Lower lobe of right lung (tissue), 2 donors: ENCODE measurements around the gene ACAP2. TPM values are rescaled to one million over a fixed set of nuclear protein-coding genes. Genes with fewer than 3 reads are reported as not detected.

Experiments used
- ATAC-seq, 2 donors: fragments of 200-7000 bp; cut with Tn5 transposase; one replicate each; pipeline ENCODE4 v1.9.1; 2020 to 2022; ENCODE audit warnings: mild to moderate bottlenecking in 2 of 2, moderate library complexity in 2 of 2
- DNase-seq: peaks from one replicate; pipeline ENCODE4 v3.0.0-alpha.2; 2020
- H3K27ac ChIP-seq: fragments of 200-600 bp; one replicate; pipeline ENCODE4 v1.8.0; 2022
- H3K27me3 ChIP-seq: fragments of 200-600 bp; one replicate; pipeline ENCODE4 v1.8.0; 2022; ENCODE audit warnings: low read depth
- H3K36me3 ChIP-seq: fragments of 200-600 bp; one replicate; pipeline ENCODE4 v1.8.0; 2022; ENCODE audit warnings: mild to moderate bottlenecking
- H3K4me1 ChIP-seq: fragments of 200-600 bp; one replicate; pipeline ENCODE4 v1.8.0; 2022
- H3K4me3 ChIP-seq: fragments of 200-600 bp; one replicate; pipeline ENCODE4 v1.8.0; 2022; ENCODE audit warnings: mild to moderate bottlenecking
- H3K9me3 ChIP-seq: fragments of 200-600 bp; one replicate; pipeline ENCODE4 v1.8.0; 2022
- intact Hi-C: fragments of 100-400 bp; cut with DNase I; formaldehyde crosslinking; loops from one replicate; pipeline ENCODE4 v1.11.0; 2022
- total RNA-seq: library from RNA; stranded (reverse); fragmentation: NEBNext Ultra II Directional; extraction: Animal tissue kit (Norgen Biotek cat#: 25700); gene quantifications from one replicate; pipeline ENCODE4 v1.2.1, GENCODE V29; 2021
- TF ChIP-seq, protein P1 (sequence below): fragments of 200-600 bp; IDR thresholded peaks from one replicate; pipeline ENCODE4 v1.8.0; 2022; ENCODE audit warnings: antibody characterized with exemption, mild to moderate bottlenecking
- donor health status: DM: no; HTN: yes; CAD: no; lungs with severe emphysema.

ACAP2 gene
- total RNA-seq, 1 donor from 2014 or later = 68.9 TPM

DNA sequence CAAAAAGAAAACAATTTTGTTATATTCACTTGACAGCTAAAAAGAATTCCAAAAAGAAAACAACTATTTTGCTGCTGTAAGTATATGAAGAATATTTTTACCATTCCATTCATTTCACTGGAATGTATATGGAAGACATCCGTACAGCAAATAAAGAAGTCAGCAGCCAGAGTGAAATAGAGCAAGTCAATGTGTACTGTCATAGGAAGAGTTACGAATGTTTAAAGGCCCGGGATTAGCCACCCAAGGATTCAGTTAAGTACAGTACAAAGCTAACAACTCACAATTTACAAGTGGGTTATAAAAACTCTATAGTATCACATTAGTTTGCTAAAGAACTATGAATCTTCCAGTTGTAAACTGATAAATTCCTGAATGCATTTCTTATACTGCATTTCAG is 157.4 kb downstream of the ACAP2 start:
- Histone ChIP-seq H3K4me1 (no peaks in the 10 kb centered on the region), H3K36me3 (peaks cover 86% of the 10 kb centered on the region), H3K9me3 (no peaks in the 10 kb centered on the region), H3K27me3 (no peaks in the 10 kb centered on the region), H3K4me3 (no peak overlapping the region), H3K27ac (no peak overlapping the region)
- intact Hi-C loops = no loop called here
- DNase-seq (no peak), ATAC-seq (no peak)
- TF ChIP-seq, protein P1, sequence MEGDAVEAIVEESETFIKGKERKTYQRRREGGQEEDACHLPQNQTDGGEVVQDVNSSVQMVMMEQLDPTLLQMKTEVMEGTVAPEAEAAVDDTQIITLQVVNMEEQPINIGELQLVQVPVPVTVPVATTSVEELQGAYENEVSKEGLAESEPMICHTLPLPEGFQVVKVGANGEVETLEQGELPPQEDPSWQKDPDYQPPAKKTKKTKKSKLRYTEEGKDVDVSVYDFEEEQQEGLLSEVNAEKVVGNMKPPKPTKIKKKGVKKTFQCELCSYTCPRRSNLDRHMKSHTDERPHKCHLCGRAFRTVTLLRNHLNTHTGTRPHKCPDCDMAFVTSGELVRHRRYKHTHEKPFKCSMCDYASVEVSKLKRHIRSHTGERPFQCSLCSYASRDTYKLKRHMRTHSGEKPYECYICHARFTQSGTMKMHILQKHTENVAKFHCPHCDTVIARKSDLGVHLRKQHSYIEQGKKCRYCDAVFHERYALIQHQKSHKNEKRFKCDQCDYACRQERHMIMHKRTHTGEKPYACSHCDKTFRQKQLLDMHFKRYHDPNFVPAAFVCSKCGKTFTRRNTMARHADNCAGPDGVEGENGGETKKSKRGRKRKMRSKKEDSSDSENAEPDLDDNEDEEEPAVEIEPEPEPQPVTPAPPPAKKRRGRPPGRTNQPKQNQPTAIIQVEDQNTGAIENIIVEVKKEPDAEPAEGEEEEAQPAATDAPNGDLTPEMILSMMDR = no peak

DNA sequence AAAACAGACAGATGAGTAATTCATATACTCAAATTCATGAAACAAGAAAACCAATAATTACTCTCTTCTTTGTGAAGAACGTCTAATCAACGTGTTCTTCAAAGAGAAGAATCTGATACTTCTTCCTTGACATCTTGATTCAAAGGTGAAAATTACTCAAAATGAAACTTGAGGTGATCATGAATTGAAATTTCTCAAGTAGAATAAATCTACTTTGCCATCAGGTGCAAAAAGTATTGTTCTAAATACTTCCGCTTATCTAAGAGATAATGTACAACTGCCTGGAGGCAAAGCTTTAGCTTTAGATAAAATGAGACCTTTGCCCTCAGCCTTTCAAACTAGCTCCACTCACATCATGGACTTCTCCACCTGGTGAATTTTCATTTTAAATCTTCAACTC is 158.0 kb downstream of the ACAP2 start:
- intact Hi-C loops = no loop called here
- H3K27me3 ChIP-seq = no peaks in the 10 kb centered on the region
- DNase-seq (no peak), ATAC-seq (no peak)
- H3K4me1 ChIP-seq = no peaks in the 10 kb centered on the region
- H3K36me3 ChIP-seq = peaks cover 80% of the 10 kb centered on the region
- no peak overlapping the region for H3K27ac ChIP-seq
- H3K4me3 ChIP-seq = no peak overlapping the region
- TF ChIP-seq, protein P1 = no peak
- no peaks in the 10 kb centered on the region for H3K9me3 ChIP-seq

DNA sequence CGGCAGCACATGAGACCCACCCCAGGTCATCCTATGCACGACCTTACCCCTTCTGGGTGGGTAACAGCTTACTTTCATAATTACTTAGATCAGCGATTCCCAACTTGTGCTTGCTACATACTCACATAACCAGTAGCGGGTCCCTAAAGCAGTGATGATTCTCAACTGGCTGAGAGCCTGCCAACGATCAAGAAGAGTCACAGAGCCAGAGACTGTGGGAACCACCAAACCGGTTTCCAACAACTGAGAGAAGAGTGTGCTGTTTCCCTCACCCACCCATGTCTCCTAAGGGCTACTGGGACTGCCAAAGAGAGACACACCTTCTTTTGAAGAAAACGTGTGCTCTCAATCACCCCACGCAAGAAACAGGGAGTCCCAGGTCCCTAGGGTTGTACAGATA is 159.9 kb downstream of the ACAP2 start:
- Histone ChIP-seq H3K36me3 (peaks cover 66% of the 10 kb centered on the region), H3K27ac (no peak overlapping the region), H3K4me3 (no peak overlapping the region), H3K9me3 (no peaks in the 10 kb centered on the region), H3K27me3 (no peaks in the 10 kb centered on the region), H3K4me1 (no peaks in the 10 kb centered on the region)
- intact Hi-C loops = no loop called here
- ATAC-seq (no peak), DNase-seq (no peak)
- TF ChIP-seq, protein P1 = no peak

DNA sequence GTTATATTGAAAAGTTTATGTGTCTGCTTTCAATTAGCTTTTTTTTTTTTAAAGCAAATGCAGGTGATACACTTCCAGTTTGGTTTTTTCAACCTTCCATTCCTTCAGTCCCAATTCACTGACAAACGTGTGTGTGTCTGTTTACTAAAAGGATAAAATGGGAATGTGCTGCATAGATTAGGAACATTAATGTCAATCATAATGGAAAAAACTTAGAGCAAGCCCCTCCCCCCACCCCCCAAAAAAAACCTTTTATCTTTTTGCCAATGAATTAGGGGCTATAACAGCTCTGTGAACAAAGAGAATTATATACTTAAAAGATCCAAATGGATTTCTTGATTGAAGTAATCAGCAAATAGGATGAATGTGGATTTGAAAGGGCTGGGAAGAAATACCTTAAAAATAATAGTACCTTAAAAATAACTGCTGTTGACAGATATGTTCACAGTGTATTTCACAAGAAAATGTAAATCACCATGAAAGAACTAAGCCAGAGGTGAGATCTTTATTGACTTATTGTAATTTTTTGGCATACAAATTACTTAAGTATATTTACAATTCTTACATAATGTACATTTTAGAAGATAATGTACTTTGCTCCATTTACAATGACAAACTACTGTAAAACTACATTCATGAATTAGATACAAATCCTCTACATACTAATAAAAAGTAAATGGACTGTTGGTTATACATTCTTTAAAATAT is 168.4 kb downstream of the ACAP2 start:
- no peak overlapping the region for H3K27ac ChIP-seq
- ATAC-seq (no peak), DNase-seq (no peak)
- H3K4me1 ChIP-seq = peaks cover 16% of the 10 kb centered on the region
- H3K36me3 ChIP-seq = peaks cover 20% of the 10 kb centered on the region
- H3K9me3 ChIP-seq = no peaks in the 10 kb centered on the region
- H3K27me3 ChIP-seq = no peaks in the 10 kb centered on the region
- intact Hi-C loops = no loop called here
- no peak overlapping the region for H3K4me3 ChIP-seq
- TF ChIP-seq, protein P1 = no peak

DNA sequence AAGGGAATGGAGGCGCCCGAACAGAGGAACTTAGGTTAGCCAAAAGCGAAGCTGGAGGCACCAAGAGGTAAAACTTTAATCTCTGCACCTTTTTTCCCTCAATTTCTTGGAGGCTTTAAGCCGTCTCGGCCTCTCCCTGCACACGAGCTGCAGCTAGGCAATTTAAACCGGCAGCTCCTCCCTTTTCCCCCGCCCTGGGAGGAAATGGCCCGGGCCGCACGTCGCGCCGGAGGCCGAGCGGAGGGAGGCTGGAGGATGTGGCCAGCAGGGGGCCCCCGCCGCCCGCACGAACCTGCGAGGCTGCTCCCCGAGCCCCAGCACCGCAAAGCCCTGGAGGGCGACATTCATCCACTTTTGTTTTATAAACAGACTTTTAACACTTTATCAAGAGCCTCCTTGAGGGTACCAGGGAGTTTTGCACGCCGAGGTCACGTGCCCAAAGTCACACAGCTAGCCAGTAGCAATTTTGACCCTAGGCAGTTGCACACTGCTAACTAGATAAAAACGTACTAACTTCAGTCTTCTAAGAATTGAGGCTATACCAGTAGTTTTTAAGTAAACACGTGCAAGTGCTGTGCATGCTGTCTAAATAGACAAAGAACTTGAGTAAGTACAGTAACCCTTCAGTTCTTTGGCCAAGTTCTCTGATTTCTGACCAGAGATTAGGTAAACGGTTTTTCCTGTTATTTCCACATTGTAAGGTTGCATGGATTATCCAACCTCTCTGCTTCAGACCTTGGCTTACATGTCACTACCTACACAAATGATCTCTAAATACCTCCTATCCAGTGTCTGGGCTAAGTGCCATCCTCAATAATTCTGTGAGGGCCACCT is 171.2 kb downstream of the ACAP2 start:
- DNase-seq = peak; percentile 91
- TF ChIP-seq, protein P1 = peak; percentile 99
- Histone ChIP-seq H3K36me3 (peaks cover 8% of the 10 kb centered on the region), H3K9me3 (no peaks in the 10 kb centered on the region), H3K4me3 (peak overlapping the region; percentile 75), H3K27me3 (no peaks in the 10 kb centered on the region), H3K4me1 (peaks cover 22% of the 10 kb centered on the region), H3K27ac (peak overlapping the region; percentile 88)
- intact Hi-C loops = no loop called here
- ATAC-seq = peak; percentile 93 to 96
